Heart left ventricle (tissue), 13 donors: ENCODE measurements around the gene KIAA0753.

Source experiments
- POLR2A ChIP-seq, 2 donors: fragments of 450-650 bp; IDR thresholded peaks; one replicate each; pipeline ENCODE4 v1.6.1; 2017; ENCODE audit warnings: antibody characterized with exemption in 2 of 2, mild to moderate bottlenecking in 2 of 2, moderate library complexity in 2 of 2
- TF ChIP-seq, protein P1 (sequence below), 12 donors: fragments of 200-600 bp; sonication (generic) in 4 of 12; IDR thresholded peaks; one replicate each; pipeline versions ENCODE4 v1.5.0 to v1.8.0; 2018 to 2022; ENCODE audit warnings: antibody characterized with exemption in 12 of 12, mild to moderate bottlenecking in 5 of 12
- donor health status: ischemic (EF 13 %, LVEDD 7.1; RV severe dilation, severe dysfunction).
- donor health status: DM: no; HTN: yes; CAD: no.
- donor health status: DM: no; HTN: no; CAD: no.
- donor health status: ischemic (EF 25% LVEDD 6.9; RV normal size, moderate dysfunction).
- donor health status: ischemic (EF 25% LVEDD 5.7; RV mildly dilated, moderate dysfunction).
- donor health status: ischemic (EF 35%, LVEDD 5.7; RV mildly dilated, moderate dysfunction).
- donor health status: nonischemic (EF 11% LVEDD 7.7; RV severe dilation, severe dysfunction).
- donor health status: DM: yes; HTN: yes; CAD: no.
- donor health status: PGD.
- donor health status: ischemic (EF 29% LVEDD 5.4; RV normal size, mild dysfunction).
- donor health status: nonischemic (EF 23%, LVEDD 6.1; RV moderate dilation, normal function).

GRCh38 chr17:6561446-6561845 is 79.1 kb downstream of the KIAA0753 start:
- TF ChIP-seq, protein P1, sequence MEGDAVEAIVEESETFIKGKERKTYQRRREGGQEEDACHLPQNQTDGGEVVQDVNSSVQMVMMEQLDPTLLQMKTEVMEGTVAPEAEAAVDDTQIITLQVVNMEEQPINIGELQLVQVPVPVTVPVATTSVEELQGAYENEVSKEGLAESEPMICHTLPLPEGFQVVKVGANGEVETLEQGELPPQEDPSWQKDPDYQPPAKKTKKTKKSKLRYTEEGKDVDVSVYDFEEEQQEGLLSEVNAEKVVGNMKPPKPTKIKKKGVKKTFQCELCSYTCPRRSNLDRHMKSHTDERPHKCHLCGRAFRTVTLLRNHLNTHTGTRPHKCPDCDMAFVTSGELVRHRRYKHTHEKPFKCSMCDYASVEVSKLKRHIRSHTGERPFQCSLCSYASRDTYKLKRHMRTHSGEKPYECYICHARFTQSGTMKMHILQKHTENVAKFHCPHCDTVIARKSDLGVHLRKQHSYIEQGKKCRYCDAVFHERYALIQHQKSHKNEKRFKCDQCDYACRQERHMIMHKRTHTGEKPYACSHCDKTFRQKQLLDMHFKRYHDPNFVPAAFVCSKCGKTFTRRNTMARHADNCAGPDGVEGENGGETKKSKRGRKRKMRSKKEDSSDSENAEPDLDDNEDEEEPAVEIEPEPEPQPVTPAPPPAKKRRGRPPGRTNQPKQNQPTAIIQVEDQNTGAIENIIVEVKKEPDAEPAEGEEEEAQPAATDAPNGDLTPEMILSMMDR (IDR thresholded peaks at IDR 0.05), result no peak
- no peak for TF ChIP-seq POLR2A (IDR thresholded peaks at IDR 0.05)
